GM12878 (cell line): ENCODE results near the gene STX16. TPM values are rescaled to one million over a fixed set of nuclear protein-coding genes. Genes with fewer than 3 reads are reported as not detected.

Source experiments
- ATAC-seq: fragments of 200-7000 bp; cut with Tn5 transposase; 3 replicates; pipeline ENCODE4 v1.9.1; 2020; ENCODE audit warnings: mild to moderate bottlenecking, moderate library complexity
- BruUV-seq: library from RNA; stranded (reverse); fragments of 400-500 nt; replicated peaks from 2 replicates; lab custom pipeline; 2021; lab: Mats Ljungman, UMichigan
- CTCF ChIA-PET: fragments of 300-600 bp; sonication (Branson Sonifier 250); formaldehyde crosslinking; extraction: SDS; loops from one replicate; lab custom pipeline; 2021; ENCODE audit warnings: inconsistent platforms; lab: Yijun Ruan, JAX
- POLR2A ChIA-PET: fragments of 350-600 bp; formaldehyde crosslinking; extraction: SDS; loops from one replicate; lab custom pipeline; 2021; ENCODE audit warnings: inconsistent platforms; lab: Charles Lee
- RAD21 ChIA-PET: fragments of 300-600 bp; sonication (Branson Sonifier 250); formaldehyde crosslinking; loops from one replicate; lab custom pipeline; 2023; ENCODE audit warnings: antibody characterized with exemption; ENCODE audit not compliant: unreplicated experiment; lab: Charles Lee
- SMC1A ChIA-PET: fragments of 300-600 bp; sonication (Branson Sonifier 250); formaldehyde crosslinking; loops from one replicate; lab custom pipeline; 2023; ENCODE audit not compliant: unreplicated experiment, uncharacterized antibody; lab: Charles Lee
- DNase-seq: peaks from one replicate; pipeline ENCODE4 v3.0.0-alpha.2; 2011; ENCODE audit warnings: low read depth, low spot score
- FAIRE-seq: peaks from 3 replicates; lab custom pipeline; 2011; peaks lifted over from hg19 to GRCh38; lab: Jason Lieb, UNC
- H2AFZ ChIP-seq: 2 replicates; pipeline ENCODE4 v1.6.0; 2011; ENCODE audit warnings: low read depth, low read length, control low read depth; ENCODE audit not compliant: control insufficient read depth
- H3K27ac ChIP-seq: 2 replicates; pipeline ENCODE4 v1.5.1; 2011; ENCODE audit warnings: control low read depth; ENCODE audit not compliant: control insufficient read depth, insufficient read depth
- H3K27me3 ChIP-seq, 2 experiments: replicated peaks in 1 of 2; 2 replicates each; pipeline versions ENCODE4 v1.6.0 to v1.6.1; 2011; ENCODE audit warnings: low read length in 1 of 2; ENCODE audit not compliant: control insufficient read depth in 2 of 2, insufficient read depth in 2 of 2
- H3K36me3 ChIP-seq, 2 experiments: 2 replicates each; pipeline ENCODE4 v1.5.1; 2011; ENCODE audit warnings: low read length in 1 of 2; ENCODE audit not compliant: control insufficient read depth in 2 of 2, insufficient read depth in 2 of 2
- H3K4me1 ChIP-seq: 2 replicates; pipeline ENCODE4 v1.6.1; 2011; ENCODE audit warnings: mild to moderate bottlenecking, low read length, moderate library complexity, mixed read lengths; ENCODE audit not compliant: control insufficient read depth, insufficient read depth
- H3K4me2 ChIP-seq: 2 replicates; pipeline ENCODE4 v1.6.0; 2011; ENCODE audit warnings: control low read depth; ENCODE audit not compliant: control insufficient read depth, insufficient read depth
- H3K4me3 ChIP-seq: fragments of 200-600 bp; sonication (generic); 2 replicates; pipeline ENCODE4 v1.5.1; 2016
- H3K79me2 ChIP-seq: 2 replicates; pipeline ENCODE4 v1.6.0; 2011; ENCODE audit warnings: low read length; ENCODE audit not compliant: control insufficient read depth, insufficient read depth
- H3K9ac ChIP-seq: 2 replicates; pipeline ENCODE4 v1.8.0; 2011; ENCODE audit warnings: low read length, control low read depth, mixed read lengths; ENCODE audit not compliant: control insufficient read depth, insufficient read depth
- H3K9me3 ChIP-seq: replicated peaks from 3 replicates; pipeline ENCODE4 v1.5.1; 2011; ENCODE audit warnings: mild to moderate bottlenecking, low read length; ENCODE audit not compliant: control insufficient read depth, insufficient read depth
- H4K20me1 ChIP-seq: 2 replicates; pipeline ENCODE4 v1.6.0; 2011; ENCODE audit not compliant: control insufficient read depth, insufficient read depth
- BCL3 ChIP-seq: IDR thresholded peaks from 2 replicates; pipeline ENCODE4 v1.6.1; 2011; ENCODE audit warnings: borderline replicate concordance, low read depth, mild to moderate bottlenecking, moderate library complexity, low read length; ENCODE audit not compliant: insufficient read depth, poor library complexity, severe bottlenecking
- EED ChIP-seq: sonication (generic); IDR thresholded peaks from 2 replicates; pipeline ENCODE4 v1.6.1; 2016; ENCODE audit warnings: antibody characterized with exemption, low read depth
- EP300 ChIP-seq, 2 experiments: fragments of 150-350 bp in 1 of 2; IDR thresholded peaks; 2 replicates each; pipeline ENCODE4 v1.6.1; 2011 to 2012; ENCODE audit warnings: low read depth in 2 of 2, low read length in 2 of 2, borderline replicate concordance in 1 of 2, improper control_type of control experiment in 1 of 2, inconsistent platforms in 1 of 2; ENCODE audit not compliant: control insufficient read depth in 1 of 2
- HSF1 ChIP-seq: fragments of 150-350 bp; IDR thresholded peaks from 2 replicates; pipeline ENCODE4 v1.6.1; 2014; ENCODE audit warnings: mild to moderate bottlenecking, low read depth, low read length
- MLLT1 ChIP-seq: fragments of 450-650 bp; IDR thresholded peaks from 2 replicates; pipeline ENCODE4 v1.6.1; 2016; ENCODE audit warnings: mild to moderate bottlenecking
- PBX3 ChIP-seq: IDR thresholded peaks from 2 replicates; pipeline ENCODE4 v1.6.1; 2011; ENCODE audit warnings: mild to moderate bottlenecking, low read depth, low read length, moderate library complexity; ENCODE audit not compliant: insufficient replicate concordance
- TCF3 ChIP-seq: IDR thresholded peaks from 2 replicates; pipeline ENCODE4 v1.6.1; 2012; ENCODE audit warnings: low read depth, mild to moderate bottlenecking, low read length, borderline replicate concordance; ENCODE audit not compliant: insufficient read depth
- WGBS: methylation state at CpG from one replicate; pipeline ENCODE4 v1.1.6; 2016; ENCODE audit warnings: low lambda C conversion rate; ENCODE audit not compliant: insufficient replicate concordance, insufficient coverage; ENCODE audit errors: missing lambda C conversion rate; 5-methylcytosine and 5-hydroxymethylcytosine counted together
- in situ Hi-C: fragments of 300-500 bp; cut with MboI; formaldehyde crosslinking; loops from 9 replicates; pipeline ENCODE4 v1.14.3; 2018; ENCODE audit warnings: mixed read lengths
- intact Hi-C: fragments of 100-400 bp; cut with micrococcal nuclease; formaldehyde crosslinking; loops from one replicate; pipeline ENCODE4 v1.14.2; 2022; ENCODE audit not compliant: unreplicated experiment
- polyA plus RNA-seq, 11 experiments: library from polyadenylated mRNA; depleted of rRNA in 4 of 11; unstranded in 6 of 11; stranded (reverse) in 5 of 11; fragments of >200 nt; fragmentation: Nextera tagmentation in 4 of 11; fragmentation: Illumina TruSeq in 1 of 11; extraction: Ambion mirVana in 4 of 11; extraction: Trizol in 1 of 11; gene quantifications; 1 replicate in 1 of 11; 2 replicates in 10 of 11; pipeline versions ENCODE4 v1.2.1 to v1.2.3, GENCODE V29; 2011 to 2016; ENCODE audit warnings: inconsistent platforms in 2 of 11, missing spikeins in 2 of 11, low read depth in 1 of 11
- total RNA-seq, 4 experiments: library from RNA; depleted of rRNA in 3 of 4; stranded (reverse); fragments of >200 nt in 3 of 4; fragmentation: Illumina TruSeq in 1 of 4; extraction: Trizol in 1 of 4; gene quantifications; 2 replicates each; pipeline versions ENCODE4 v1.2.1 to v1.2.3, GENCODE V29; 2013 to 2021

The STX16 gene
- total and polyA plus RNA-seq, 10 of the 15 experiments (the other 5 are each of a cell fraction or from before 2014, with no cell fraction given), result 6.3 to 68.4 (median 35.8) TPM

- TF ChIP-seq MLLT1, result no peak
- no peak for TF ChIP-seq TCF3
- TF ChIP-seq EP300 (IDR thresholded peaks at IDR 0.05; ENCODE audit: borderline replicate concordance in 1 of 2, control insufficient read depth in 1 of 2, low read depth in 2 of 2, low read length in 2 of 2), result no peak
- TF ChIP-seq HSF1, result no peak
- no peak for TF ChIP-seq PBX3
- TF ChIP-seq, all 136 proteins: peak for 0
Measured at GRCh38 chr20:58685988-58686387, 34.9 kb downstream of the STX16 start (continued).

GRCh38 chr20:58688414-58688813 lies 37.3 kb downstream of the STX16 start:
- H3K79me2 ChIP-seq, result no peaks in the 10 kb centered on the region; the same call in 1 of the 2 replicates
- no peaks in the 10 kb centered on the region for H3K36me3 ChIP-seq
- H3K4me2 ChIP-seq, result no peak overlapping the region
- H3K4me3 ChIP-seq, result no peak overlapping the region
- DNase-seq, result no peak
- in situ Hi-C loops, result loop anchor here (25.0 kb wide), 1 partner anchor 451 kb away; the partner anchor contains the start of gene ANKRD60
- H3K4me1 ChIP-seq, result peaks cover 2% of the 10 kb centered on the region; the same call in 1 of the 2 replicates
- no peak overlapping the region for H3K9ac ChIP-seq
- no peaks in the 10 kb centered on the region for H3K9me3 ChIP-seq
- ChIA-PET RAD21 (no interaction called here), CTCF (no interaction called here), POLR2A (no interaction called here), SMC1A (interaction anchor here (3.3 kb wide), 1 partner anchor 31 kb away, joined by 10 read pairs; no protein-coding TSS in a partner anchor)
- intact Hi-C loops, result no loop called here
- no TSS peak for BruUV-seq
- H3K27ac ChIP-seq, result no peak overlapping the region
- no peak for TF ChIP-seq EED
- peak; percentile 30 for TF ChIP-seq BCL3
- no peak overlapping the region for H2AFZ ChIP-seq
- no peaks in the 10 kb centered on the region for H3K27me3 ChIP-seq
- 92% methylated on average over 4 of the region's 4 CpGs for WGBS
- H4K20me1 ChIP-seq, result no peaks in the 10 kb centered on the region
- FAIRE-seq, result no peak
- no peak for ATAC-seq
